Vagina (tissue), 2 donors: Measurements from ENCODE around the gene XAB2. TPM values are rescaled to one million over a fixed set of nuclear protein-coding genes. Genes with fewer than 3 reads are reported as not detected.

ENCODE experiments used
- DNase-seq, 2 donors: peaks; one replicate each; pipeline ENCODE4 v3.0.0-alpha.2; 2017; ENCODE audit errors: extremely low spot score in 2 of 2
- H3K27ac ChIP-seq: fragments of 200-600 bp; sonication (generic); one replicate; pipeline ENCODE4 v1.5.1; 2019
- H3K27me3 ChIP-seq: fragments of 200-600 bp; sonication (generic); one replicate; pipeline ENCODE4 v1.5.1; 2019
- H3K36me3 ChIP-seq, 2 donors: fragments of 200-600 bp; sonication (generic); one replicate each; pipeline ENCODE4 v1.5.1; 2017 to 2019
- H3K4me1 ChIP-seq: fragments of 200-600 bp; sonication (generic); one replicate; pipeline ENCODE4 v1.5.1; 2019
- H3K4me3 ChIP-seq, 2 donors: fragments of 200-600 bp; sonication (generic); 1 replicate in 1 of 2; 2 replicates in 1 of 2; pipeline ENCODE4 v1.5.1; 2016 to 2019
- H3K9me3 ChIP-seq: fragments of 200-600 bp; sonication (generic); one replicate; pipeline ENCODE4 v1.5.1; 2019
- POLR2A ChIP-seq, 2 donors: fragments of 450-650 bp; IDR thresholded peaks; one replicate each; pipeline ENCODE4 v1.6.1; 2017; ENCODE audit warnings: antibody characterized with exemption in 2 of 2, mild to moderate bottlenecking in 2 of 2, moderate library complexity in 2 of 2
- POLR2AphosphoS5 ChIP-seq, 2 donors: sonication (generic); formaldehyde crosslinking; IDR thresholded peaks; one replicate each; pipeline ENCODE4 v1.9.0; 2017; ENCODE audit warnings: antibody characterized with exemption in 2 of 2, mild to moderate bottlenecking in 2 of 2, low read depth in 1 of 2; ENCODE audit not compliant: insufficient read depth in 1 of 2
- intact Hi-C: fragments of 100-400 bp; cut with DNase I; formaldehyde crosslinking; loops from one replicate; pipeline ENCODE4 v1.15.1; 2023
- total RNA-seq: library from RNA; depleted of rRNA; stranded (reverse); fragments of >200 nt; gene quantifications from one replicate; pipeline ENCODE4 v1.2.3, GENCODE V29; 2016
- TF ChIP-seq, protein P1 (sequence below), 3 experiments: fragments of 450-650 bp in 2 of 3; fragments of 200-600 bp in 1 of 3; sonication (generic) in 1 of 3; IDR thresholded peaks; one replicate each; pipeline ENCODE4 v1.5.1; 2017 to 2019; ENCODE audit warnings: antibody characterized with exemption in 3 of 3, mild to moderate bottlenecking in 2 of 3, moderate library complexity in 2 of 3

XAB2 gene
- total RNA-seq, 1 donor from 2014 or later, result 44.0 TPM

DNA sequence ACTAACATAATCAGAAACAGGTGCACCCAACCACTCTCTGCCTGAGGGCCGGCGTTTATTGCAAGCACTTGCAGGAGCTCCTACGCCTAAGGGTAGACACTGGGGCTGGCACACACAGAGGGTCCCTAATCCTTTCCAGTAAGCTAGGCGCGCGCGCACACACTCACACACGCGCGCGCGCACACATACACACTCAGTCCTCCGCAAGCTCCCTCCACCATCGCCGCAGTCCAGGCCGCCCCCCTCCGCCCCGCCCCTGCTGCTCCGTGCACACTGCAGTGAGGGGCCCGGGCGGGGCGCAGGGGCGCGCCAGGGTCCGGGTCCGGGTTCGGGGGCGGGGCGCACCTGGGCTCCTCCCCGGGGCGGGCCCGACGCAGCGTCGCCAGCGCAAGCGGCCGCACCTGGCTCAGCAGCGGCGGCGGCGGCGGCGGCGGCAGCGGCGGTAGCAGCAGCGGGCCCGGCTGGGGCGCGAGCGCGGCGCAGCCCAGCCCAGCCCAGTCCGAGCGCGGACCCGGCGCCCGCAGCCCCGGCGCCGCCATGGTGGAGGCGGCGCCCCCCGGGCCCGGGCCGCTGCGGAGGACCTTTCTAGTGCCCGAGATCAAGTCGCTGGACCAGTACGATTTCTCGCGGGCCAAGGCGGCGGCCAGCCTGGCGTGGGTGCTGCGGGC lies 33.7 kb downstream of the XAB2 start, which contains the start of gene CAMSAP3:
CAMSAP3 (plus strand) TSS at position 398 of the 668 bp plus-strand sequence; CDS start at position 538, 140 bp downstream.
- H3K36me3 ChIP-seq, result no peaks in the 10 kb centered on the region
- TF ChIP-seq POLR2AphosphoS5 (IDR thresholded peaks at IDR 0.05; ENCODE audit: insufficient read depth in 1 of 2, low read depth in 1 of 2) (no peak), POLR2A (IDR thresholded peaks at IDR 0.05) (no peak)
- TF ChIP-seq, protein P1, sequence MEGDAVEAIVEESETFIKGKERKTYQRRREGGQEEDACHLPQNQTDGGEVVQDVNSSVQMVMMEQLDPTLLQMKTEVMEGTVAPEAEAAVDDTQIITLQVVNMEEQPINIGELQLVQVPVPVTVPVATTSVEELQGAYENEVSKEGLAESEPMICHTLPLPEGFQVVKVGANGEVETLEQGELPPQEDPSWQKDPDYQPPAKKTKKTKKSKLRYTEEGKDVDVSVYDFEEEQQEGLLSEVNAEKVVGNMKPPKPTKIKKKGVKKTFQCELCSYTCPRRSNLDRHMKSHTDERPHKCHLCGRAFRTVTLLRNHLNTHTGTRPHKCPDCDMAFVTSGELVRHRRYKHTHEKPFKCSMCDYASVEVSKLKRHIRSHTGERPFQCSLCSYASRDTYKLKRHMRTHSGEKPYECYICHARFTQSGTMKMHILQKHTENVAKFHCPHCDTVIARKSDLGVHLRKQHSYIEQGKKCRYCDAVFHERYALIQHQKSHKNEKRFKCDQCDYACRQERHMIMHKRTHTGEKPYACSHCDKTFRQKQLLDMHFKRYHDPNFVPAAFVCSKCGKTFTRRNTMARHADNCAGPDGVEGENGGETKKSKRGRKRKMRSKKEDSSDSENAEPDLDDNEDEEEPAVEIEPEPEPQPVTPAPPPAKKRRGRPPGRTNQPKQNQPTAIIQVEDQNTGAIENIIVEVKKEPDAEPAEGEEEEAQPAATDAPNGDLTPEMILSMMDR (IDR thresholded peaks at IDR 0.05), result no peak
- intact Hi-C loops, result no loop called here
- DNase-seq, result no peak
- H3K4me3 ChIP-seq, result peak within 1 kb of the TSS; percentile 41 to 44
- H3K27me3 ChIP-seq, result no peaks in the 10 kb centered on the region
- peaks cover 13% of the 10 kb centered on the region for H3K4me1 ChIP-seq
- H3K9me3 ChIP-seq, result no peaks in the 10 kb centered on the region
- H3K27ac ChIP-seq, result peak within 1 kb of the TSS; percentile 4

DNA sequence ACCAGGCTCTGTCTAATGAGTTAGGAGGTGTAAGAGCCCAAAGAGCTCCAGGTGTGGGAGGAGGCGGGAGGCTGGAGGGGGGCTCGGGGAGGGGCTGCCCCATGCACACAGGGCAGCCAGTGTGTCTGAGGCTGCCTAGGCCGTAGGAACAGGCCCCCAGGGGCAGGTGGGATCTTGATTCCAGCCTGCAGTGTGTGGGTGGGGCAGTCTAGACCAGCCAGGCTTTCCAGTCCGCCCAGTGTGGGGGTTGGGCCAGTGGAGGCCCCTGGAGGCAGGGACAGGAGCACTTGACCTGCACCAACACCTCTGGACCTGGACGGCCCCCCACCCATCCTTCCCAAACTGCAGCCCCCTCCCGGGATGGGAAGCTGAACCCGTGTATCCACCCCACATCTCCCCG lies 39.1 kb downstream of the XAB2 start:
- Histone ChIP-seq H3K27ac (no peak overlapping the region), H3K4me3 (no peak overlapping the region), H3K9me3 (no peaks in the 10 kb centered on the region), H3K36me3 (no peaks in the 10 kb centered on the region), H3K4me1 (peaks cover 6% of the 10 kb centered on the region), H3K27me3 (no peaks in the 10 kb centered on the region)
- DNase-seq, result no peak
- TF ChIP-seq POLR2A (IDR thresholded peaks at IDR 0.05) (no peak), POLR2AphosphoS5 (IDR thresholded peaks at IDR 0.05; ENCODE audit: insufficient read depth in 1 of 2, low read depth in 1 of 2) (no peak)
- TF ChIP-seq, protein P1 (IDR thresholded peaks at IDR 0.05), result no peak
- intact Hi-C loops, result no loop called here

DNA sequence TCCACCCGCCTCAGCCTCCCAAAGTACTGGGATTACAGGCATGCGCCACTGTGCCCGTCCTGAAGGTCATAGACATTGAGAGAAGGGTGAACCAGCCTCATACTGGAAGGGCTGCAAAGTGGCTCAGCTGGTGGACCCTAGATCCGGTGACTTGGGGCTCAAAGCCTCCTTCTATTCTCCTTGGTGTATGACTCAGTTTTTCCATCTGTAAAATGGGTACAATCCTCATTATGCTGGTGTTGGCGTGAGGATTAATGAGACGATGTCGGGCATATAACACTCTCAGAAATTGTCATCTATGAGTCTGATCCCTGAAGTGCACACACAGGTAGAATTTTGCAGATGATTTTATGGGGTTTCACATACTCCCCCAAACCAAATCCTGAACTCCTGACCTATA lies 39.5 kb downstream of the XAB2 start:
- DNase-seq, result no peak
- intact Hi-C loops, result no loop called here
- Histone ChIP-seq H3K4me1 (peaks cover 6% of the 10 kb centered on the region), H3K27ac (no peak overlapping the region), H3K4me3 (no peak overlapping the region), H3K36me3 (no peaks in the 10 kb centered on the region), H3K9me3 (no peaks in the 10 kb centered on the region), H3K27me3 (no peaks in the 10 kb centered on the region)
- TF ChIP-seq, protein P1 (IDR thresholded peaks at IDR 0.05), result no peak
- TF ChIP-seq POLR2A (IDR thresholded peaks at IDR 0.05), result no peak
- TF ChIP-seq POLR2AphosphoS5 (IDR thresholded peaks at IDR 0.05; ENCODE audit: insufficient read depth in 1 of 2, low read depth in 1 of 2), result no peak

DNA sequence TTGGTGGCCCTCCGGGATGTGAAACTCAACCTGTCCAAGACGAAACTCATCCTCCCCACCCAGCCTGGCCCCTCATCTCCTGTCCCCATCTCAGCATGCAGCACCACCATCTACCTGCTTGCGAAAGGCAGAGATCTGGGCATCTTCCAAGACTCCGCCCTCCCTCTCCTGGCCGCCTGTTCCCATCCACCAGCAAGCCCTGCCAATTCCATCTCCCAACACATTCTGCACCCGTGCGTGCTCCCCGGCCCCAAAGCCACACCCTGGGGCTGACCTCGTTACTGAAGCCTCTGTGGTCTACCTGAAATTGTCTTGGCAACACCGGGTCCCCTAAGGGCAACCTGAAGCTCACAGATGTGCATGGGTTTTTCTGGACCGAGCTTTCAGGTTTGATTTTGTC lies 46.9 kb downstream of the XAB2 start:
- intact Hi-C loops, result no loop called here
- H3K9me3 ChIP-seq, result no peaks in the 10 kb centered on the region
- H3K36me3 ChIP-seq, result no peaks in the 10 kb centered on the region
- no peak for TF ChIP-seq POLR2A (IDR thresholded peaks at IDR 0.05)
- TF ChIP-seq, protein P1 (IDR thresholded peaks at IDR 0.05), result no peak
- TF ChIP-seq POLR2AphosphoS5 (IDR thresholded peaks at IDR 0.05; ENCODE audit: insufficient read depth in 1 of 2, low read depth in 1 of 2), result no peak
- H3K4me3 ChIP-seq, result no peak overlapping the region
- DNase-seq, result no peak
- H3K27me3 ChIP-seq, result no peaks in the 10 kb centered on the region
- no peaks in the 10 kb centered on the region for H3K4me1 ChIP-seq
- H3K27ac ChIP-seq, result no peak overlapping the region

DNA sequence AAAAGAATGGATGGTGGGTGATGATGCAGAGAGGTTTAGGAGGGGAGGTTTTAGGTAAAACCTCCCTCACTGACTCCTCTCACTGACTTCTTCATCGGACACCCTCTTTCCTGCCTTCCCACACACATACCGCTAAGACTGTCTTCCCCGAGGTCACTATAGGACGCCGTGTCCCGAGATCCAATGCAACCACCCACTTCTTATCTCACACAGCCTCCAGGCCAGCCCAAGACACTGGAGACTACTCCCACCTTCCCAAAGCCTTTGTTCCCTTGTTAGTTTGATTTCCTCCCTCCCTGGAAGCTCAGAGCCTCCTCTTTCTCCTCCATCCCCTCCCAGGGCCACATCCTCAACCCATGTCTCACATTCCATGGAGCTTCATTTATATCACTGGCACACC lies 50.2 kb downstream of the XAB2 start:
- DNase-seq, result no peak
- H3K4me1 ChIP-seq, result no peaks in the 10 kb centered on the region
- H3K36me3 ChIP-seq, result no peaks in the 10 kb centered on the region
- TF ChIP-seq, protein P1 (IDR thresholded peaks at IDR 0.05), result no peak
- TF ChIP-seq POLR2A (IDR thresholded peaks at IDR 0.05), result no peak
- TF ChIP-seq POLR2AphosphoS5 (IDR thresholded peaks at IDR 0.05; ENCODE audit: insufficient read depth in 1 of 2, low read depth in 1 of 2), result no peak
- intact Hi-C loops, result no loop called here
- no peak overlapping the region for H3K4me3 ChIP-seq
- H3K9me3 ChIP-seq, result no peaks in the 10 kb centered on the region
- no peak overlapping the region for H3K27ac ChIP-seq
- no peaks in the 10 kb centered on the region for H3K27me3 ChIP-seq
